NCI-H526 (cell line): ENCODE data around the gene FAM98C.

Experiments used
- DNase-seq, 2 experiments: peaks; one replicate each; lab custom pipeline; 2025; lab: John Stamatoyannopoulos, UW

FAM98C gene

GRCh38 chr19:38455031-38455430, 52.1 kb downstream of the FAM98C start:
- DNase-seq, result no peak

GRCh38 chr19:38457202-38457601, 54.3 kb downstream of the FAM98C start:
- no peak for DNase-seq

GRCh38 chr19:38457690-38458405, 55.0 kb downstream of the FAM98C start:
- no peak for DNase-seq
